Pancreas (tissue), 10 donors: ENCODE measurements around the gene TMCC1. TPM values are rescaled to one million over a fixed set of nuclear protein-coding genes. Genes with fewer than 3 reads are reported as not detected.
A peak's percentile ranks its signal among the peaks of the same experiment; 100 is the strongest.
"Not testable (repeated sequence)": the region's sequence is repeated elsewhere in the genome, so short reads cannot be mapped to it uniquely, and the experiment has no call there.

Experiments used
- ATAC-seq, 4 donors: fragments of 200-7000 bp; cut with Tn5 transposase; one replicate each; pipeline versions ENCODE4 v1.8.0 to v1.9.1; 2020; ENCODE audit warnings: mild to moderate bottlenecking in 4 of 4, moderate library complexity in 4 of 4
- DNase-seq, 6 donors: peaks; one replicate each; pipeline ENCODE4 v3.0.0-alpha.2; 2020
- FAIRE-seq: peaks from 2 replicates; lab custom pipeline; 2012; peaks lifted over from hg19 to GRCh38; lab: Jason Lieb, UNC
- H3K27ac ChIP-seq, 4 donors: fragments of 200-600 bp; sonication (generic); 1 replicate in 3 of 4; 2 replicates in 1 of 4; pipeline versions ENCODE4 v1.5.0 to v1.8.0; 2020
- H3K27me3 ChIP-seq, 4 donors: fragments of 200-600 bp; one replicate each; pipeline ENCODE4 v1.8.0; 2021
- H3K36me3 ChIP-seq, 3 donors: fragments of 200-600 bp; sonication (generic) in 1 of 3; one replicate each; pipeline versions ENCODE4 v1.5.0 to v1.8.0; 2020 to 2021
- H3K4me1 ChIP-seq, 3 donors: fragments of 200-600 bp; one replicate each; pipeline ENCODE4 v1.8.0; 2021
- H3K4me3 ChIP-seq, 4 donors: fragments of 200-600 bp; sonication (generic) in 2 of 4; one replicate each; pipeline versions ENCODE4 v1.5.0 to v1.8.0; 2020 to 2021
- H3K9me3 ChIP-seq, 4 donors: fragments of 200-600 bp; one replicate each; pipeline ENCODE4 v1.8.0; 2021
- CTCF ChIP-seq, 4 donors: fragments of 200-600 bp; sonication (generic) in 3 of 4; IDR thresholded peaks; one replicate each; pipeline versions ENCODE4 v1.5.0 to v1.8.0; 2021; ENCODE audit warnings: antibody characterized with exemption in 4 of 4
- WGBS, 2 donors: extraction: QIAGEN DNeasy Blood & Tissue Kit; methylation state at CpG; one replicate each; pipeline ENCODE4 v1.1.7; 2013; 5-methylcytosine and 5-hydroxymethylcytosine counted together
- intact Hi-C, 3 donors: fragments of 100-400 bp; cut with DNase I; formaldehyde crosslinking; loops; one replicate each; pipeline versions ENCODE4 v1.11.1 to v1.14.2; 2022
- polyA plus RNA-seq, 2 donors: library from polyadenylated mRNA; stranded (reverse); fragments of 200-250 nt; gene quantifications; one replicate each; pipeline ENCODE4 v1.2.3, GENCODE V29; 2013
- total RNA-seq, 6 donors: library from RNA; stranded (reverse); fragmentation: NEBNext Ultra II Directional in 4 of 6; extraction: Animal tissue kit (Norgen Biotek cat#: 25700) in 4 of 6; gene quantifications; one replicate each; pipeline versions ENCODE4 v1.2.1 to v1.2.4, GENCODE V29; 2021 to 2023
- donor health status: healthy with polysubstance abuse.
- donor health status: DM: no; HTN: no; CAD: no; lungs with moderate emphysema.
- donor health status: DM: no; HTN: no; CAD: no.
- donor health status: control.
- donor health status: control.
- donor health status: Bipolar disorder and iron deficiency.
- donor health status: DM: yes; HTN: yes; CAD: no.
- donor health status: DM: no; HTN: no; CAD: no.
- donor health status: DM: no; HTN: no; CAD: no.
- donor health status: DM: yes; HTN: yes; CAD: no.

TMCC1 gene
- total and polyA plus RNA-seq, 8 donors, result 5.6 to 27.5 (median 16.9) TPM

- ATAC-seq (peak in 3 of 4 donors; percentile 25 to 53 (median 34)), FAIRE-seq (no peak), DNase-seq (no peak)
- Histone ChIP-seq H3K27ac (no peak overlapping the region), H3K4me3 (no peak overlapping the region), H3K4me1 (no peaks in the 10 kb centered on the region), H3K36me3 (no peaks in the 10 kb centered on the region), H3K27me3 (no peaks in the 10 kb centered on the region), H3K9me3 (no peaks in the 10 kb centered on the region)
- WGBS, 2 donors, result 54 to 93% methylated on average over 1 of the region's 1 CpG
- no peak for TF ChIP-seq CTCF (IDR thresholded peaks at IDR 0.05)
- intact Hi-C loops, result no loop called here
Observed at GRCh38 chr3:129756871-129757270, 136.6 kb downstream of the TMCC1 start.

GRCh38 chr3:129751105-129751504 lies 142.4 kb downstream of the TMCC1 start:
- H3K36me3 ChIP-seq, H3K4me3 ChIP-seq, DNase-seq, ATAC-seq, FAIRE-seq, H3K27me3 ChIP-seq, H3K4me1 ChIP-seq, H3K9me3 ChIP-seq, H3K27ac ChIP-seq, intact Hi-C loops: not testable (repeated sequence)
- 78 to 79% methylated on average over 2 of the region's 2 CpGs for WGBS, 2 donors

- Histone ChIP-seq H3K27ac (no peak overlapping the region), H3K9me3 (no peaks in the 10 kb centered on the region), H3K27me3 (no peaks in the 10 kb centered on the region), H3K4me1 (no peaks in the 10 kb centered on the region), H3K36me3 (no peaks in the 10 kb centered on the region), H3K4me3 (no peak overlapping the region)
- ATAC-seq (no peak), DNase-seq (no peak), FAIRE-seq (no peak)
- no peak for TF ChIP-seq CTCF (IDR thresholded peaks at IDR 0.05)
- intact Hi-C loops, result no loop called here
Observed at GRCh38 chr3:129749692-129750091, 143.8 kb downstream of the TMCC1 start.

GRCh38 chr3:129747992-129748391 lies 145.5 kb downstream of the TMCC1 start:
- Histone ChIP-seq H3K27me3 (no peaks in the 10 kb centered on the region), H3K4me3 (no peak overlapping the region), H3K4me1 (no peaks in the 10 kb centered on the region), H3K36me3 (no peaks in the 10 kb centered on the region), H3K27ac (no peak overlapping the region), H3K9me3 (no peaks in the 10 kb centered on the region)
- 97 to 98% methylated on average over 3 of the region's 3 CpGs for WGBS, 2 donors
- ATAC-seq, result no peak
- TF ChIP-seq CTCF (IDR thresholded peaks at IDR 0.05), result no peak
- no peak for DNase-seq
- intact Hi-C loops, result no loop called here
- no peak for FAIRE-seq

- 87 to 94% methylated on average over 4 of the region's 4 CpGs for WGBS, 2 donors
- Histone ChIP-seq H3K9me3 (no peaks in the 10 kb centered on the region), H3K27me3 (no peaks in the 10 kb centered on the region), H3K27ac (no peak overlapping the region), H3K36me3 (no peaks in the 10 kb centered on the region), H3K4me1 (peaks cover 0 to 2% (median 0%) of the 10 kb centered on the region in 3 donors), H3K4me3 (no peak overlapping the region)
- FAIRE-seq (no peak), DNase-seq (no peak), ATAC-seq (no peak)
- intact Hi-C loops, result no loop called here
- TF ChIP-seq CTCF (IDR thresholded peaks at IDR 0.05), result no peak
Observed at GRCh38 chr3:129747136-129747535, 146.4 kb downstream of the TMCC1 start.

GRCh38 chr3:129746629-129747028 lies 146.9 kb downstream of the TMCC1 start:
- Histone ChIP-seq H3K4me3 (no peak overlapping the region), H3K36me3 (no peaks in the 10 kb centered on the region), H3K27me3 (no peaks in the 10 kb centered on the region), H3K27ac (no peak overlapping the region), H3K4me1 (peaks cover 0 to 4% (median 4%) of the 10 kb centered on the region in 3 donors), H3K9me3 (no peaks in the 10 kb centered on the region)
- TF ChIP-seq CTCF (IDR thresholded peaks at IDR 0.05), result no peak
- intact Hi-C loops, result no loop called here
- DNase-seq (no peak), ATAC-seq (no peak), FAIRE-seq (no peak)
